IMR-90 (cell line): ENCODE data around the gene CDCP2. TPM values are rescaled to one million over a fixed set of nuclear protein-coding genes. Genes with fewer than 3 reads are reported as not detected.

ENCODE experiments used
- ATAC-seq: fragments of 200-7000 bp; cut with Tn5 transposase; 2 replicates; pipeline ENCODE4 v1.9.1; 2020; ENCODE audit warnings: low read depth, mild to moderate bottlenecking, moderate library complexity
- BruUV-seq: library from RNA; stranded (reverse); fragments of 400-500 nt; replicated peaks from 2 replicates; lab custom pipeline; 2021; lab: Mats Ljungman, UMichigan
- CTCF ChIA-PET: fragments of 300-600 bp; formaldehyde crosslinking; extraction: SDS; loops from one replicate; lab custom pipeline; 2021; ENCODE audit warnings: antibody characterized with exemption; lab: Yijun Ruan, JAX
- POLR2A ChIA-PET: fragments of 300-600 bp; sonication (Branson Sonifier 250); formaldehyde crosslinking; loops from one replicate; lab custom pipeline; 2022; ENCODE audit warnings: antibody characterized with exemption; ENCODE audit not compliant: unreplicated experiment; lab: Charles Lee
- DNase-seq: peaks from one replicate; pipeline ENCODE4 v3.0.0; 2013
- H2AFZ ChIP-seq: replicated peaks from 2 replicates; pipeline ENCODE3; 2013; ENCODE audit warnings: low read length, mild to moderate bottlenecking; ENCODE audit not compliant: poor library complexity
- H2AK5ac ChIP-seq: 2 replicates; pipeline ENCODE4 v1.6.1; 2013; ENCODE audit warnings: low read depth, low read length, inconsistent platforms
- H2AK9ac ChIP-seq: replicated peaks from 2 replicates; pipeline ENCODE3; 2013; ENCODE audit warnings: mild to moderate bottlenecking, low read depth, low read length, moderate library complexity; ENCODE audit not compliant: poor library complexity
- H2BK120ac ChIP-seq: 2 replicates; pipeline ENCODE4 v1.6.1; 2013; ENCODE audit warnings: low read depth, low read length, inconsistent platforms
- H2BK15ac ChIP-seq: 3 replicates; pipeline ENCODE4 v1.6.1; 2013; ENCODE audit warnings: low read depth, low read length, inconsistent platforms
- H2BK20ac ChIP-seq: 2 replicates; pipeline ENCODE4 v1.6.1; 2013; ENCODE audit warnings: low read depth, mild to moderate bottlenecking, inconsistent platforms, low read length, moderate library complexity
- H2BK5ac ChIP-seq: 2 replicates; pipeline ENCODE4 v1.6.1; 2013; ENCODE audit warnings: mild to moderate bottlenecking, low read depth, low read length, inconsistent platforms; ENCODE audit not compliant: poor library complexity, severe bottlenecking
- H3K14ac ChIP-seq: replicated peaks from 2 replicates; pipeline ENCODE4 v1.6.1; 2013; ENCODE audit warnings: low read depth, low read length, inconsistent platforms
- H3K18ac ChIP-seq: 2 replicates; pipeline ENCODE4 v1.6.1; 2013; ENCODE audit warnings: low read depth, low read length, control low read depth
- H3K23ac ChIP-seq: 2 replicates; pipeline ENCODE4 v1.6.1; 2013; ENCODE audit warnings: low read depth, low read length, inconsistent platforms
- H3K27ac ChIP-seq: 2 replicates; pipeline ENCODE4 v1.5.1; 2013; ENCODE audit warnings: mild to moderate bottlenecking, control low read depth, low read length; ENCODE audit not compliant: insufficient read depth
- H3K27me3 ChIP-seq: 2 replicates; pipeline ENCODE4 v1.6.1; 2013; ENCODE audit warnings: low read length; ENCODE audit not compliant: control insufficient read depth, insufficient read depth
- H3K36me3 ChIP-seq: 2 replicates; pipeline ENCODE4 v1.6.1; 2013; ENCODE audit warnings: low read length, mixed read lengths; ENCODE audit not compliant: control insufficient read depth, insufficient read depth
- H3K4ac ChIP-seq: 2 replicates; pipeline ENCODE4 v1.6.1; 2013; ENCODE audit warnings: low read depth, low read length, inconsistent platforms
- H3K4me1 ChIP-seq: 2 replicates; pipeline ENCODE4 v1.6.1; 2013; ENCODE audit warnings: low read length, mixed read lengths; ENCODE audit not compliant: control insufficient read depth, insufficient read depth
- H3K4me2 ChIP-seq: 2 replicates; pipeline ENCODE4 v1.6.1; 2013; ENCODE audit warnings: low read depth, mild to moderate bottlenecking, control low read depth, low read length, moderate library complexity
- H3K4me3 ChIP-seq: 2 replicates; pipeline ENCODE4 v1.5.1; 2013; ENCODE audit warnings: low read depth, mild to moderate bottlenecking, control low read depth, low read length, moderate library complexity; ENCODE audit not compliant: insufficient read depth
- H3K56ac ChIP-seq: 2 replicates; pipeline ENCODE4 v1.6.1; 2013; ENCODE audit warnings: low read length, inconsistent platforms; ENCODE audit not compliant: insufficient read depth; ENCODE audit errors: extremely low read depth
- H3K79me1 ChIP-seq, 2 experiments: 2 replicates each; pipeline ENCODE4 v1.6.1; 2013; ENCODE audit warnings: low read length in 2 of 2, inconsistent platforms in 1 of 2, low read depth in 1 of 2
- H3K9ac ChIP-seq: 2 replicates; pipeline ENCODE4 v1.6.1; 2013; ENCODE audit warnings: low read depth, low read length, control low read depth
- H3K9me1 ChIP-seq: 2 replicates; pipeline ENCODE4 v1.6.1; 2013; ENCODE audit warnings: low read length, inconsistent platforms; ENCODE audit not compliant: insufficient read depth
- H3K9me3 ChIP-seq: 2 replicates; pipeline ENCODE4 v1.6.1; 2013; ENCODE audit warnings: low read length; ENCODE audit not compliant: control insufficient read depth, insufficient read depth
- H4K20me1 ChIP-seq: 2 replicates; pipeline ENCODE4 v1.6.1; 2013; ENCODE audit warnings: low read length, inconsistent platforms; ENCODE audit not compliant: insufficient read depth
- H4K5ac ChIP-seq: 2 replicates; pipeline ENCODE4 v1.6.1; 2013; ENCODE audit warnings: mild to moderate bottlenecking, low read depth, low read length, control low read depth
- H4K8ac ChIP-seq, 2 experiments: 2 replicates each; pipeline ENCODE4 v1.6.1; 2013; ENCODE audit warnings: low read depth in 2 of 2, low read length in 2 of 2, control low read depth in 1 of 2, inconsistent platforms in 1 of 2
- H4K91ac ChIP-seq: 2 replicates; pipeline ENCODE4 v1.6.1; 2013; ENCODE audit warnings: low read depth, low read length, inconsistent platforms; ENCODE audit not compliant: insufficient read depth
- CEBPB ChIP-seq: IDR thresholded peaks from 2 replicates; pipeline ENCODE4 v1.6.1; 2012; ENCODE audit warnings: low read depth, low read length, improper control_type of control experiment
- FOS ChIP-seq: fragments of 150-350 bp; IDR thresholded peaks from 2 replicates; pipeline ENCODE4 v1.6.1; 2016; ENCODE audit warnings: low read depth, low read length
- MXI1 ChIP-seq: IDR thresholded peaks from 2 replicates; pipeline ENCODE4 v1.6.1; 2012; ENCODE audit warnings: low read depth, mild to moderate bottlenecking, low read length, moderate library complexity, borderline replicate concordance
- RCOR1 ChIP-seq: IDR thresholded peaks from 2 replicates; pipeline ENCODE4 v1.6.1; 2012; ENCODE audit warnings: mild to moderate bottlenecking, low read length, improper control_type of control experiment; ENCODE audit not compliant: insufficient replicate concordance
- RFX5 ChIP-seq: IDR thresholded peaks from 2 replicates; pipeline ENCODE4 v1.8.0; 2012; ENCODE audit warnings: low read depth, mild to moderate bottlenecking, low read length, moderate library complexity
- SMC3 ChIP-seq: fragments of 150-350 bp; IDR thresholded peaks from 2 replicates; pipeline ENCODE4 v1.6.1; 2016; ENCODE audit warnings: low read depth, mild to moderate bottlenecking, antibody characterized with exemption, low read length, moderate library complexity
- WGBS, 2 experiments: methylation state at CpG; one replicate each; pipeline versions ENCODE4 v1.1.5 to v1.1.7; 2013; ENCODE audit warnings: missing lambda C conversion rate in 2 of 2; ENCODE audit not compliant: insufficient read length in 1 of 2; ENCODE audit errors: extremely low coverage in 2 of 2; 5-methylcytosine and 5-hydroxymethylcytosine counted together
- dilution Hi-C: fragments of 300-500 bp; cut with HindIII; formaldehyde crosslinking; loops from one replicate; pipeline ENCODE4 v1.14.3; 2018; ENCODE audit warnings: low sequenced_read_pairs; ENCODE audit not compliant: unreplicated experiment
- in situ Hi-C: fragments of 300-500 bp; cut with MboI; formaldehyde crosslinking; loops from 3 replicates; pipeline ENCODE4 v1.14.3; 2019; ENCODE audit warnings: low sequenced_read_pairs, inconsistent platforms, mixed read lengths
- intact Hi-C: fragments of 100-400 bp; cut with micrococcal nuclease; formaldehyde crosslinking; loops from 2 replicates; pipeline ENCODE4 v1.10.0; 2022
- polyA plus RNA-seq, 3 experiments: library from polyadenylated mRNA; depleted of rRNA; stranded (reverse); fragments of >200 nt; gene quantifications; 2 replicates each; pipeline ENCODE4 v1.2.3, GENCODE V29; 2012; ENCODE audit warnings: low replicate concordance in 1 of 3
- total RNA-seq: library from RNA; depleted of rRNA; stranded (reverse); fragments of >200 nt; gene quantifications from 2 replicates; pipeline ENCODE4 v1.2.3, GENCODE V29; 2012
- TF ChIP-seq, protein P1 (sequence below): fragments of 150-350 bp; IDR thresholded peaks from 2 replicates; pipeline ENCODE4 v1.6.1; 2016; ENCODE audit warnings: low read depth, mild to moderate bottlenecking, low read length, moderate library complexity, borderline replicate concordance
- TF ChIP-seq, protein P2 (sequence below): conservative IDR thresholded peaks from 2 replicates; pipeline ENCODE4 v1.5.1; 2012; ENCODE audit warnings: mild to moderate bottlenecking, low read depth, low read length, improper control_type of control experiment

The CDCP2 gene
- total and polyA plus RNA-seq, 2 of the 4 experiments (the other 2 are of a cell fraction) = not detected

DNA sequence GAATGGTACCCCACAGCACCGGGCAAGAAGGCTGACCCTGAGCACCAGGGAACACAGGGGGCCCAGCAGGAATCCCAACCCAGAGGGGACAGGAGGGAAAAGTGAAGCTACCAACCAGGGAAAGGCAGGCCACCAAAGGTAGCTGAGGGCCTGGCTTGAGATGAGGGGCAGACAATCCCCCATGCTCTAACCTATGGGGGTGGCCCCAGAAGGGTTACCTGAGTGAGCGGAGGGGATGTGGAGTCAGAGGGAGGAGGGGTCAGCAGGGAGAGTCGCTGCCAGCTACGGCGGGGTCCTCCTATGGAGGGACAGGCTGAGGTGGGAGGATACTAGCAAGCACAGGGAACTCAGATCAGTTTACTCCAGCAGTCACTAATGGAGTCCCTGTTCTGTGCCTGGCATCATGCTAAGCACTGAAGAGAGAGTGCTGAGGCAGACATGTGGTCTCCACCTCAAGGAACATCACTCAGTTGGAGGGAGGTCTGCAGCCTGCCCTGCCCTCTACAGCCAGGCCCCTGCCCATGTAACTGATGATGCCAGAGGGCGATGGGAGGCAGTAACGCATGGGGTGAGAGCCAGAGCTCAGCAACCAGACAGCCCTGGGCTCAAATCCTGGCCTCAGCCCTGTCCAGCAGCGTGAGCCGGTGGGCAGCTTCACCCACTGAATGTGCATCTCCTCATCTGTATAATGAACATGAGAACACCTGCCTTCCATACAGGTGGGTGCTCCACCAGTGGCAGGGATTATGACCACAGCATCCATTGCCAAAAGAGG is 25.7 kb upstream of the CDCP2 start (continued):
- TF ChIP-seq, protein P1, sequence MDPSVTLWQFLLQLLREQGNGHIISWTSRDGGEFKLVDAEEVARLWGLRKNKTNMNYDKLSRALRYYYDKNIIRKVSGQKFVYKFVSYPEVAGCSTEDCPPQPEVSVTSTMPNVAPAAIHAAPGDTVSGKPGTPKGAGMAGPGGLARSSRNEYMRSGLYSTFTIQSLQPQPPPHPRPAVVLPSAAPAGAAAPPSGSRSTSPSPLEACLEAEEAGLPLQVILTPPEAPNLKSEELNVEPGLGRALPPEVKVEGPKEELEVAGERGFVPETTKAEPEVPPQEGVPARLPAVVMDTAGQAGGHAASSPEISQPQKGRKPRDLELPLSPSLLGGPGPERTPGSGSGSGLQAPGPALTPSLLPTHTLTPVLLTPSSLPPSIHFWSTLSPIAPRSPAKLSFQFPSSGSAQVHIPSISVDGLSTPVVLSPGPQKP = no peak

DNA sequence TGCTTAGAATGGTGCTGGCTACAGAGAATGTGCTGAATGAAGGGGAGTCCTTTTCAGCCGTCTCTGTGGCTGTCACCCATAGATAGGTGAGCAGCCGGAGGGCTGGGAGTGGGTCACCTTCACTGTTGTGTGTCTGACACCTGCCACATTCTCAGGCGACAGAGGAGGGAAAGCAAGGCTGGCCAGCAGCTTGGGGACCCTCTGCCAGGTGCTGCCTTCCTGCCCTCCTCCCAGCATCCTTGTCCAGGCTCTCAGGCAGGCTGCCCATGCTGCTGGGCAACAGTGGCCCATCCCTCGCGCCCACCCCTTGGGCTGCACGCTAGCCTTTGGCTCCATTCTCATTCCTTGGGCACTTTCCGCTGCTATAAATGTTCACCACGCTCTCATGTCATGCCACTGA is 24.9 kb upstream of the CDCP2 start:
- no peak overlapping the region for H3K18ac ChIP-seq
- H2AFZ ChIP-seq = no peak overlapping the region
- CTCF ChIA-PET = no interaction called here
- no peak overlapping the region for H3K4ac ChIP-seq
- H3K4me1 ChIP-seq = no peaks in the 10 kb centered on the region
- peaks cover 2% of the 10 kb centered on the region; the same call in 1 of the 2 replicates for H3K36me3 ChIP-seq
- H2BK15ac ChIP-seq = no peak overlapping the region
- H3K56ac ChIP-seq = no peak overlapping the region
- no peak overlapping the region for H2AK5ac ChIP-seq
- dilution Hi-C loops (no loop called here), intact Hi-C loops (no loop called here), in situ Hi-C loops (no loop called here)
- no peak overlapping the region for H3K4me2 ChIP-seq
- H3K9me1 ChIP-seq = no peaks in the 10 kb centered on the region
- H4K8ac ChIP-seq = no peak overlapping the region
- no peak overlapping the region for H3K9ac ChIP-seq
- no peak for DNase-seq
- H2BK5ac ChIP-seq = no peak overlapping the region
- no peak overlapping the region for H3K27ac ChIP-seq
- POLR2A ChIA-PET = no interaction called here
- H4K91ac ChIP-seq = no peak overlapping the region
- H2AK9ac ChIP-seq = no peak overlapping the region
- H3K9me3 ChIP-seq = no peaks in the 10 kb centered on the region
- BruUV-seq = no TSS peak
- no peak for TF ChIP-seq MXI1
- TF ChIP-seq, protein P2, sequence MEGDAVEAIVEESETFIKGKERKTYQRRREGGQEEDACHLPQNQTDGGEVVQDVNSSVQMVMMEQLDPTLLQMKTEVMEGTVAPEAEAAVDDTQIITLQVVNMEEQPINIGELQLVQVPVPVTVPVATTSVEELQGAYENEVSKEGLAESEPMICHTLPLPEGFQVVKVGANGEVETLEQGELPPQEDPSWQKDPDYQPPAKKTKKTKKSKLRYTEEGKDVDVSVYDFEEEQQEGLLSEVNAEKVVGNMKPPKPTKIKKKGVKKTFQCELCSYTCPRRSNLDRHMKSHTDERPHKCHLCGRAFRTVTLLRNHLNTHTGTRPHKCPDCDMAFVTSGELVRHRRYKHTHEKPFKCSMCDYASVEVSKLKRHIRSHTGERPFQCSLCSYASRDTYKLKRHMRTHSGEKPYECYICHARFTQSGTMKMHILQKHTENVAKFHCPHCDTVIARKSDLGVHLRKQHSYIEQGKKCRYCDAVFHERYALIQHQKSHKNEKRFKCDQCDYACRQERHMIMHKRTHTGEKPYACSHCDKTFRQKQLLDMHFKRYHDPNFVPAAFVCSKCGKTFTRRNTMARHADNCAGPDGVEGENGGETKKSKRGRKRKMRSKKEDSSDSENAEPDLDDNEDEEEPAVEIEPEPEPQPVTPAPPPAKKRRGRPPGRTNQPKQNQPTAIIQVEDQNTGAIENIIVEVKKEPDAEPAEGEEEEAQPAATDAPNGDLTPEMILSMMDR = no peak
- no peak for TF ChIP-seq RCOR1
- no peak for TF ChIP-seq FOS
- TF ChIP-seq, protein P1 = no peak
- TF ChIP-seq SMC3 = no peak
- TF ChIP-seq RFX5 = no peak
- TF ChIP-seq CEBPB = no peak
- WGBS, 2 experiments = 83% methylated on average over 1 of the region's 8 CpGs; no CpG with 5 or more reads in 1 of the 2 experiments
- H4K5ac ChIP-seq = no peak overlapping the region
- no peaks in the 10 kb centered on the region for H3K79me1 ChIP-seq
- no peak overlapping the region for H3K4me3 ChIP-seq
- no peak overlapping the region for H2BK20ac ChIP-seq
- no peak overlapping the region for H2BK120ac ChIP-seq
- no peak overlapping the region for H3K23ac ChIP-seq
- no peak for ATAC-seq
- no peaks in the 10 kb centered on the region for H4K20me1 ChIP-seq
- no peaks in the 10 kb centered on the region for H3K27me3 ChIP-seq
- H3K14ac ChIP-seq = no peak overlapping the region
